BLaER1 treated with 17β-estradiol and CSF1 and Interleukin-3, amounts not matched to agents 10 nM and 100 nM (cell line): ENCODE data around the gene GP1BB.

ENCODE experiments used
- H3K27ac ChIP-seq, 11 experiments: shearing (Covaris generic); formaldehyde crosslinking; 2 replicates each; pipeline ENCODE4 v1.8.1; 2022
- H3K27me3 ChIP-seq, 11 experiments: shearing (Covaris generic); formaldehyde crosslinking; 2 replicates each; pipeline ENCODE4 v1.8.1; 2022
- H3K36me3 ChIP-seq, 11 experiments: shearing (Covaris generic); formaldehyde crosslinking; 2 replicates each; pipeline ENCODE4 v1.8.1; 2022
- H3K4me1 ChIP-seq, 10 experiments: shearing (Covaris generic); formaldehyde crosslinking; 2 replicates each; pipeline ENCODE4 v1.8.1; 2022
- H3K4me2 ChIP-seq, 11 experiments: shearing (Covaris generic); formaldehyde crosslinking; 2 replicates each; pipeline ENCODE4 v1.8.1; 2022
- H3K4me3 ChIP-seq, 10 experiments: shearing (Covaris generic); formaldehyde crosslinking; 2 replicates each; pipeline ENCODE4 v1.8.1; 2022
- H3K9ac ChIP-seq, 11 experiments: shearing (Covaris generic); formaldehyde crosslinking; 2 replicates each; pipeline ENCODE4 v1.8.1; 2022
- H3K9me3 ChIP-seq, 11 experiments: shearing (Covaris generic); formaldehyde crosslinking; replicated peaks in 1 of 11; 2 replicates each; pipeline ENCODE4 v1.8.1; 2022
- H4K20me1 ChIP-seq, 11 experiments: shearing (Covaris generic); formaldehyde crosslinking; 2 replicates each; pipeline ENCODE4 v1.8.1; 2022
- Cebpa-rat ChIP-seq, 11 experiments: shearing (Covaris generic); IDR thresholded peaks; 2 replicates each; pipeline ENCODE4 v1.8.1; 2022

The GP1BB gene

GRCh38 chr22:19767427-19768341 lies 44.3 kb downstream of the GP1BB start:
- H3K9ac ChIP-seq: peak overlapping the region in 2 of 11 experiments; percentile 35 to 67; a peak in 1 of 22 replicates

DNA sequence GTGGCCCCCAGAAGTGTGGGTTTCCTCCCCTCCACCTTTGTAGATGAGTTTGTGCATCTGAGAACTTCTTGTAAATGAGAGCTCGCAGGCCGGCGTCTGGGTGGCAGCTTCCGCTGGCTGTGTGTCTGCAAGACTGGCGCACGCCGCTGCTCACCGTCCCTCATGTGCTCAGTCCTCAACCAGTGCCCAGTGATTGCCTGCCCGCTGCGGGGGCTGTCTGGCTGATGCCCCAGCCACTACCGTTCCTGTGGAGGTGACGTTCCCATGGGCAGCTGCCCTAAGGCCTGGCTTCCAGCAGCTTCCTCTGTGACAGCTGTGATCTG lies 46.0 kb downstream of the GP1BB start:
- H3K27me3 ChIP-seq: peaks cover 79 to 97% (median 84%) of the 10 kb centered on the region in 11 experiments
- H3K4me1 ChIP-seq: peaks cover 42 to 90% (median 62%) of the 10 kb centered on the region in 10 experiments
- no peak for TF ChIP-seq Cebpa-rat (IDR thresholded peaks at IDR 0.05)

More at GRCh38 chr22:19767427-19768341, 44.3 kb downstream of the GP1BB start:
- Histone ChIP-seq H4K20me1 (peaks cover 0 to 87% (median 49%) of the 10 kb centered on the region in 11 experiments; a peak in 17 of 22 replicates), H3K4me1 (peaks cover 31 to 73% (median 47%) of the 10 kb centered on the region in 10 experiments), H3K4me3 (peak overlapping the region; percentile 51 to 69 (median 54); a peak in 14 of 20 replicates), H3K36me3 (no peaks in the 10 kb centered on the region), H3K27me3 (peaks cover 96 to 100% (median 100%) of the 10 kb centered on the region in 11 experiments), H3K27ac (no peak overlapping the region), H3K4me2 (peak overlapping the region; percentile 74 to 92 (median 86); a peak in 21 of 22 replicates), H3K9me3 (no peaks in the 10 kb centered on the region)
- TF ChIP-seq Cebpa-rat (IDR thresholded peaks at IDR 0.05): no peak

DNA sequence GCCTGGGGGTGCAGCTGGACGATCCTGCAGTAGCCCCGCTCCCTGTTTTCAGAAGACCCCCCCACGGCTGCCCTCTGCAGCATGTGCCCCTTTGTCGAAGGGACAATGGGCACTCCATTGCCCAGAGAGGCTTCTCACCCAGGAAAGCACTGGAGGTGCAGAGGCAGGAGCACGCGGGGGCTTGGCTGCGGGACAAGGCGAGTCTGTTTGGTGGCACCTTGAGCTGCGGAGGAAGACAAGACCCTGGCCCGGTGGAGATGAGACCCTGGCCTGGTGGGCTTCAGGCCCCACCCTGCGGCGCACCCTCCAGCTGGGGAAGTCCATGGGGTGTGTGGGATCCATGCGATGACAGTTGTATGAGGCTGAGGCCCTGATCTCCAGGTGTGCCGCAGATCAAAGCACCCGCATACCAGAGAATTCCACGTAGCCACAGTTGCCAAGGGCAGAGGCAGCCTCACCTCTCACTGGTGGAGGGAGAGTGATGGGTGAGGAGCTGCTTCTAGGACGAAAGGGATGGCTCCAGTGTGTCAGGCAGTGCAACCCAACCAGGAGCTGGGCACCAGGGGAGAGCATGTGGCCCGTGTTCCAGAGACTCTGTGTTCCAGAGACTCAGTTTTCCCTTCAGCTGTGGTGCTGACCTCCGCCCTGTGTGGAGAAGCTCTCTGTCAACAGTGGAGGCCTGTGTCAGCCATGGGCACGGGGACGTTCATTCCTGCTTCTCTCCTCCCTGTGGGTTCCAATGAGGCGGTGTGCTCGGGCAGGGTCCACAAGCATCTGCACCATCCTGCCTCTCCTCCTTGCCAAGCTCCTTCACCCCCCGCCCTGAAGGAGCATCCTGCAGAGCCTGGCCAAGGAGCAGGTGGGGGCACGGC lies 47.2 kb downstream of the GP1BB start:
- no peak overlapping the region for H3K4me3 ChIP-seq
- H3K36me3 ChIP-seq: no peaks in the 10 kb centered on the region
- H3K9ac ChIP-seq: no peak overlapping the region
- H3K27ac ChIP-seq: no peak overlapping the region
- 0 out of 22 replicates have a peak overlapping the region, but pooled peaks of 1 of the 11 experiments have one; percentile 89 for H3K4me2 ChIP-seq
- H3K9me3 ChIP-seq: no peaks in the 10 kb centered on the region
- H3K4me1 ChIP-seq: peaks cover 42 to 85% (median 54%) of the 10 kb centered on the region in 10 experiments
- peaks cover 67 to 84% (median 72%) of the 10 kb centered on the region in 11 experiments for H3K27me3 ChIP-seq
- peaks cover 0 to 58% (median 30%) of the 10 kb centered on the region in 11 experiments; a peak in 17 of 22 replicates for H4K20me1 ChIP-seq
- no peak for TF ChIP-seq Cebpa-rat (IDR thresholded peaks at IDR 0.05)

More for the DNA sequence above, 46.0 kb downstream of the GP1BB start:
- Histone ChIP-seq H4K20me1 (peaks cover 0 to 70% (median 38%) of the 10 kb centered on the region in 11 experiments; a peak in 17 of 22 replicates), H3K4me3 (no peak overlapping the region), H3K27ac (no peak overlapping the region), H3K36me3 (no peaks in the 10 kb centered on the region), H3K9ac (no peak overlapping the region), H3K9me3 (no peaks in the 10 kb centered on the region), H3K4me2 (peak overlapping the region in 4 of 11 experiments; percentile 10 to 36 (median 18); a peak in 4 of 22 replicates)

DNA sequence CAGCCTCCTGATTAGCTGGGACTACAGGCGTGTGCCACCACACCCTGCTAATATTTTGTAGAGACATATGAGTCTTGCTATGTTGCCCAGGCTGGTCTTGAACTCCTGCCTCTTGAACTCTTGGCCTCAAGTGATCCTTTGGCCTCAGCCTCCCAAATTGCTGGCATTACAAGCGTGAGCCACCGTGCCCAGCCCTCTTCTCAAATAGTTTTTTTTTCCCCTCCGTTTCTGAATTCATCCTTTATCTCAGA lies 49.0 kb downstream of the GP1BB start:
- peaks cover 49 to 67% (median 55%) of the 10 kb centered on the region in 11 experiments for H3K27me3 ChIP-seq
- peaks cover 36 to 81% (median 50%) of the 10 kb centered on the region in 10 experiments for H3K4me1 ChIP-seq
- no peaks in the 10 kb centered on the region for H3K9me3 ChIP-seq
- TF ChIP-seq Cebpa-rat (IDR thresholded peaks at IDR 0.05): no peak
- peak overlapping the region; percentile 65 to 100 (median 91); a peak in 21 of 22 replicates for H3K4me2 ChIP-seq
- no peak overlapping the region for H3K4me3 ChIP-seq
- peaks cover 0 to 40% (median 12%) of the 10 kb centered on the region in 11 experiments; a peak in 11 of 22 replicates for H4K20me1 ChIP-seq
- peak overlapping the region in 4 of 11 experiments; percentile 23 to 50 (median 28); a peak in 3 of 22 replicates for H3K9ac ChIP-seq
- no peak overlapping the region for H3K27ac ChIP-seq
- H3K36me3 ChIP-seq: no peaks in the 10 kb centered on the region

- Histone ChIP-seq H3K27me3 (peaks cover 44 to 62% (median 49%) of the 10 kb centered on the region in 11 experiments), H3K9me3 (no peaks in the 10 kb centered on the region), H3K27ac (peak overlapping the region in 7 of 11 experiments; percentile 20 to 47 (median 30); a peak in 10 of 22 replicates), H4K20me1 (peaks cover 0 to 35% (median 7%) of the 10 kb centered on the region in 11 experiments; a peak in 11 of 22 replicates), H3K4me3 (peak overlapping the region in 5 of 10 experiments; percentile 21 to 38 (median 30); a peak in 8 of 20 replicates), H3K4me1 (peaks cover 31 to 75% (median 45%) of the 10 kb centered on the region in 10 experiments), H3K4me2 (peak overlapping the region; percentile 65 to 100 (median 91)), H3K9ac (peak overlapping the region in 10 of 11 experiments; percentile 5 to 63 (median 28); a peak in 15 of 22 replicates), H3K36me3 (no peaks in the 10 kb centered on the region)
- no peak for TF ChIP-seq Cebpa-rat (IDR thresholded peaks at IDR 0.05)
These were observed 49.5 kb downstream of the GP1BB start for GRCh38 chr22:19772673-19773469.

DNA sequence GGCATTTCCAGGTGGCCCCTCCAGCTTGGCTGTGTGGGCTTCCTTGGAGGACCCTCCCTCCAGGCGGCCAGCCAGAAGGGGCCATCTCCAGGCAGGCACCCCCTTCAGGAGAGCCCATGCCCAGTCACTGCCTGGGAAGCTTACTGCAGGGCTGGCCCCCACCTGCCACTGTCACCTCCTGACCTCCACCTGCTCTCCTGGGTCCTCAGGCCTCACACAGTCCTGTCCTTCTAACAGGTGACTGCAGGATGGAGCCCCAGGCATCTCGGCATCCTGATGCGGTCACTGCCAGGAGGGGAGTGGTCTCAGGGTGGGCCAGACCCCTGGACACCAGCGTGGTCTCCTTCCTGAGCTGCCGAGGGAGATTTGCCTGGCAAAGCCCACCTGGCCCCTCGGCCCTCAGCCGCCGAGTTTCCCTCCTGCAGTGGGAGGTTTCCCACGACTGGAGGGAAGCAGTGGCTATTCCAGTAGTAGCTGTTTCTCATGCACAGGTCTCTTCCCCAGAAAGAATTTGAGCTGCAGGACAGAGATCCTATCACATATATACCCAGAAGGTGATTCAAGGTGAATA lies 50.2 kb downstream of the GP1BB start:
- H3K9me3 ChIP-seq: no peaks in the 10 kb centered on the region
- H3K27me3 ChIP-seq: peaks cover 37 to 55% (median 42%) of the 10 kb centered on the region in 11 experiments
- peak overlapping the region in 4 of 11 experiments; percentile 29 to 47 (median 35); a peak in 5 of 22 replicates for H3K27ac ChIP-seq
- TF ChIP-seq Cebpa-rat (IDR thresholded peaks at IDR 0.05): no peak
- H3K9ac ChIP-seq: peak overlapping the region in 9 of 11 experiments; percentile 5 to 63 (median 26); a peak in 13 of 22 replicates
- no peaks in the 10 kb centered on the region for H3K36me3 ChIP-seq
- peaks cover 25 to 70% (median 43%) of the 10 kb centered on the region in 10 experiments for H3K4me1 ChIP-seq
- H3K4me3 ChIP-seq: peak overlapping the region in 5 of 10 experiments; percentile 21 to 38 (median 30); a peak in 6 of 20 replicates
- H3K4me2 ChIP-seq: peak overlapping the region; percentile 65 to 100 (median 91)
- H4K20me1 ChIP-seq: peaks cover 0 to 28% (median 3%) of the 10 kb centered on the region in 11 experiments; a peak in 8 of 22 replicates
